CD14-positive monocyte (primary cell): ENCODE data around the gene FAM237A. TPM values are rescaled to one million over a fixed set of nuclear protein-coding genes. Genes with fewer than 3 reads are reported as not detected.

Source experiments
- DNase-seq, 3 donors: peaks; one replicate each; pipeline ENCODE4 v3.0.0-alpha.2; 2011 to 2022
- H2AFZ ChIP-seq: 2 replicates; pipeline ENCODE4 v1.6.0; 2012; ENCODE audit warnings: mild to moderate bottlenecking, low read depth, low read length, inconsistent platforms; ENCODE audit not compliant: insufficient read depth, poor library complexity, severe bottlenecking
- H3K27ac ChIP-seq, 2 donors: 1 replicate in 1 of 2; 2 replicates in 1 of 2; pipeline ENCODE4 v1.5.1; 2012 to 2013; ENCODE audit warnings: low read length in 2 of 2, control low read depth in 1 of 2, inconsistent platforms in 1 of 2, low read depth in 1 of 2, mild to moderate bottlenecking in 1 of 2
- H3K27me3 ChIP-seq, 2 donors: one replicate each; pipeline versions ENCODE4 v1.6.0 to v1.6.1; 2011 to 2013; ENCODE audit warnings: low read length in 2 of 2; ENCODE audit not compliant: control insufficient read depth in 2 of 2, insufficient read depth in 2 of 2
- H3K36me3 ChIP-seq, 2 donors: replicated peaks in 1 of 2; 1 replicate in 1 of 2; 2 replicates in 1 of 2; pipeline versions ENCODE4 v1.5.1 to v1.6.1; 2012 to 2013; ENCODE audit warnings: low read length in 2 of 2, control low read depth in 1 of 2, inconsistent platforms in 1 of 2, mild to moderate bottlenecking in 1 of 2; ENCODE audit not compliant: insufficient read depth in 2 of 2, control insufficient read depth in 1 of 2
- H3K4me1 ChIP-seq, 2 donors: 1 replicate in 1 of 2; 2 replicates in 1 of 2; pipeline versions ENCODE4 v1.5.1 to v1.6.1; 2012 to 2013; ENCODE audit warnings: low read length in 2 of 2, control low read depth in 1 of 2, inconsistent platforms in 1 of 2, mild to moderate bottlenecking in 1 of 2, moderate library complexity in 1 of 2; ENCODE audit not compliant: insufficient read depth in 2 of 2, control insufficient read depth in 1 of 2
- H3K4me2 ChIP-seq: replicated peaks from 2 replicates; pipeline ENCODE3; 2012; ENCODE audit warnings: low read length, moderate library complexity, mild to moderate bottlenecking; ENCODE audit not compliant: poor library complexity, severe bottlenecking; ENCODE audit errors: extremely low read depth
- H3K4me3 ChIP-seq, 3 experiments: fragments of 200-600 bp in 1 of 3; sonication (generic) in 1 of 3; replicated peaks in 1 of 3; 1 replicate in 2 of 3; 2 replicates in 1 of 3; pipeline ENCODE4 v1.5.1; 2011 to 2013; ENCODE audit warnings: low read length in 3 of 3, mild to moderate bottlenecking in 3 of 3, control low read depth in 2 of 3, low read depth in 2 of 3, inconsistent platforms in 1 of 3, moderate library complexity in 1 of 3
- H3K79me2 ChIP-seq: 2 replicates; pipeline ENCODE4 v1.6.0; 2012; ENCODE audit warnings: mild to moderate bottlenecking, control low read depth, inconsistent platforms, low read length, moderate library complexity; ENCODE audit not compliant: insufficient read depth
- H3K9ac ChIP-seq: 2 replicates; pipeline ENCODE4 v1.6.0; 2017; ENCODE audit warnings: low read length, mild to moderate bottlenecking; ENCODE audit not compliant: insufficient read depth, poor library complexity, severe bottlenecking
- H3K9me3 ChIP-seq, 2 donors: replicated peaks in 1 of 2; 1 replicate in 1 of 2; 2 replicates in 1 of 2; pipeline versions ENCODE4 v1.5.1 to v1.6.1; 2012 to 2013; ENCODE audit warnings: low read length in 2 of 2, control low read depth in 1 of 2; ENCODE audit not compliant: control insufficient read depth in 1 of 2, insufficient read depth in 1 of 2
- H4K20me1 ChIP-seq: 2 replicates; pipeline ENCODE4 v1.6.0; 2012; ENCODE audit warnings: mild to moderate bottlenecking, low read length, control low read depth, moderate library complexity; ENCODE audit not compliant: insufficient read depth
- H3K27ac Mint-ChIP-seq, 7 donors: one replicate each; pipeline ENCODE4 v1.8.0; 2020; ENCODE audit warnings: mild to moderate bottlenecking in 7 of 7, mixed read lengths in 7 of 7, moderate library complexity in 6 of 7, inconsistent platforms in 2 of 7
- H3K27me3 Mint-ChIP-seq, 3 donors: one replicate each; pipeline ENCODE4 v1.8.0; 2021 to 2022; ENCODE audit warnings: low read depth in 3 of 3, mild to moderate bottlenecking in 3 of 3, mixed read lengths in 3 of 3, moderate library complexity in 3 of 3, inconsistent platforms in 1 of 3
- H3K36me3 Mint-ChIP-seq, 2 donors: one replicate each; pipeline ENCODE4 v1.8.0; 2020; ENCODE audit warnings: mixed read lengths in 2 of 2, inconsistent platforms in 1 of 2, mild to moderate bottlenecking in 1 of 2
- H3K4me1 Mint-ChIP-seq: one replicate; pipeline ENCODE4 v1.8.0; 2020; ENCODE audit warnings: mild to moderate bottlenecking, mixed read lengths
- H3K4me3 Mint-ChIP-seq, 2 donors: one replicate each; pipeline ENCODE4 v1.8.0; 2020; ENCODE audit warnings: mild to moderate bottlenecking in 2 of 2, mixed read lengths in 2 of 2, moderate library complexity in 1 of 2
- H3K9me3 Mint-ChIP-seq, 7 donors: one replicate each; pipeline ENCODE4 v1.8.0; 2020 to 2022; ENCODE audit warnings: mixed read lengths in 7 of 7, mild to moderate bottlenecking in 6 of 7, moderate library complexity in 6 of 7, inconsistent platforms in 2 of 7
- WGBS: methylation state at CpG from one replicate; pipeline ENCODE4 v1.1.5; 2013; ENCODE audit warnings: missing lambda C conversion rate; ENCODE audit not compliant: insufficient coverage; 5-methylcytosine and 5-hydroxymethylcytosine counted together
- intact Hi-C, 2 donors: fragments of 100-400 bp; cut with micrococcal nuclease; formaldehyde crosslinking; loops; one replicate each; pipeline versions ENCODE4 v1.15.0 to v1.15.1; 2023
- polyA plus RNA-seq, 3 donors: library from polyadenylated mRNA; depleted of rRNA in 1 of 3; unstranded in 2 of 3; stranded (reverse) in 1 of 3; fragments of 300-500 nt in 2 of 3; fragments of >200 nt in 1 of 3; fragmentation: Illumina TruSeq in 2 of 3; gene quantifications; 1 replicate in 2 of 3; 2 replicates in 1 of 3; pipeline ENCODE4 v1.2.3, GENCODE V29; 2012 to 2021
- TF ChIP-seq, protein P1 (sequence below): fragments of 200-600 bp; IDR thresholded peaks from one replicate; pipeline ENCODE4 v1.8.0; 2022; ENCODE audit warnings: antibody characterized with exemption, mild to moderate bottlenecking

FAM237A gene
- polyA plus RNA-seq, 3 donors = not detected

DNA sequence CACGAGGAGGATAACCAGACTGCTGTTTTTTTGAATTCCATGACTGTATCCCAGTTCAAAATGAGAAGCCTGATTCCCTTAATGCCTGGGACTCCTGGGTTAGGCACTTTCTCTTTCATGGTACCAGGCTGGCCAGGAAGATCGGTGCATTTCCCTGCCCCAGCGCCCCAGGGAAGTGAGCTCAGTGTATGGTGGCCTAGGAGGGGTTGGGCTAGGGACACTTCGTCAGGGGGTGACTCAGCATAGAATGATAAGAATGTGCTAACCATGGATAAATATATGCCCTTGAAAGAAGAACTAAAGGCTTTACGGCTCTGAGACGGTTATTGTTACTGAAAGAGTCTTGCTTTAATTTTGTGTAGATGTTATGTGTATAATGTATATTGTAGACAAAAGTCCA, 27.5 kb upstream of the FAM237A start:
- H3K4me1 Mint-ChIP-seq = peaks cover 3% of the 10 kb centered on the region
- 86% methylated on average over 5 of the region's 6 CpGs for WGBS
- no peaks in the 10 kb centered on the region for H3K79me2 ChIP-seq
- H3K4me2 ChIP-seq = no peak overlapping the region
- H2AFZ ChIP-seq = no peak overlapping the region
- H3K27ac ChIP-seq = no peak overlapping the region
- TF ChIP-seq, protein P1, sequence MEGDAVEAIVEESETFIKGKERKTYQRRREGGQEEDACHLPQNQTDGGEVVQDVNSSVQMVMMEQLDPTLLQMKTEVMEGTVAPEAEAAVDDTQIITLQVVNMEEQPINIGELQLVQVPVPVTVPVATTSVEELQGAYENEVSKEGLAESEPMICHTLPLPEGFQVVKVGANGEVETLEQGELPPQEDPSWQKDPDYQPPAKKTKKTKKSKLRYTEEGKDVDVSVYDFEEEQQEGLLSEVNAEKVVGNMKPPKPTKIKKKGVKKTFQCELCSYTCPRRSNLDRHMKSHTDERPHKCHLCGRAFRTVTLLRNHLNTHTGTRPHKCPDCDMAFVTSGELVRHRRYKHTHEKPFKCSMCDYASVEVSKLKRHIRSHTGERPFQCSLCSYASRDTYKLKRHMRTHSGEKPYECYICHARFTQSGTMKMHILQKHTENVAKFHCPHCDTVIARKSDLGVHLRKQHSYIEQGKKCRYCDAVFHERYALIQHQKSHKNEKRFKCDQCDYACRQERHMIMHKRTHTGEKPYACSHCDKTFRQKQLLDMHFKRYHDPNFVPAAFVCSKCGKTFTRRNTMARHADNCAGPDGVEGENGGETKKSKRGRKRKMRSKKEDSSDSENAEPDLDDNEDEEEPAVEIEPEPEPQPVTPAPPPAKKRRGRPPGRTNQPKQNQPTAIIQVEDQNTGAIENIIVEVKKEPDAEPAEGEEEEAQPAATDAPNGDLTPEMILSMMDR = no peak
- H3K36me3 ChIP-seq = no peaks in the 10 kb centered on the region
- H3K4me3 ChIP-seq = no peak overlapping the region
- H3K27me3 Mint-ChIP-seq = peaks cover 1 to 4% (median 2%) of the 10 kb centered on the region in 3 donors
- peaks cover 0 to 4% of the 10 kb centered on the region in 2 donors for H3K4me1 ChIP-seq
- intact Hi-C loops = no loop called here
- no peaks in the 10 kb centered on the region for H3K27me3 ChIP-seq
- H3K9ac ChIP-seq = no peak overlapping the region
- no peaks in the 10 kb centered on the region for H3K36me3 Mint-ChIP-seq
- H3K27ac Mint-ChIP-seq = no peak overlapping the region
- H4K20me1 ChIP-seq = no peaks in the 10 kb centered on the region
- peaks cover 0 to 8% (median 0%) of the 10 kb centered on the region in 7 donors for H3K9me3 Mint-ChIP-seq
- no peak overlapping the region for H3K4me3 Mint-ChIP-seq
- no peak for DNase-seq
- no peaks in the 10 kb centered on the region for H3K9me3 ChIP-seq

DNA sequence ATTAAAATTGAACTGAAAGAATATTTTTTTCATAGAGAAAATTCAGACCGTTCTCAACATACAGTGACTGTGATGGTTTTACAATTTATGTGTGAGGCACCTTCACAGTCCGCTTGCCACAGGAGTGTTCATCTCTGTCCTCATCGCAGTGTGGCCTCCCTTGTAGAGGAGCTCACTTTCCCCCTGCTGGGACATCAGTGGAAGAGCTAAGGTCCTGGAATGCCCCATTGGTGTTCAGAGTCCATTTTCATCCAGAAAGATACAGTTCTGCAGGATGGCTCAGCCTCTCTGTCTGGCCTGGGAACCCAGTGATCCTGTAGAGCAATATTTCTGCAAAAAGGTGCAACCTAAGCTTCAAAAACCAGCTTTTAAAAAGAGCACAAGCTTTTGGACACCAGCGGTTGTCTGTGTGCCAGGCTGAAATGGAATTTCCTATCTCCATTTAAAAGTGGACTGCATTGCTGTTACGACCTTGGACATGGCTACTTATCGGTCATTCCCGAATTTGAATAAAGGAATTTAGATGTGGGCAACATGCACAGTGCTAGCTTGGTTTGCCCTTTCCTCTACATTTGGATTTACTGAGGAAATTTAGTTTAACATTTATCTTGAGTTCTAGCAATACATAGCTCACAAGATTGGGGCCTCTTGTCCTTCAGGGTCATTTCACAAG, 26.7 kb upstream of the FAM237A start:
- Histone ChIP-seq H4K20me1 (no peaks in the 10 kb centered on the region), H3K79me2 (no peaks in the 10 kb centered on the region), H3K27ac (no peak overlapping the region), H3K4me3 (no peak overlapping the region), H3K4me2 (no peak overlapping the region), H3K9me3 (no peaks in the 10 kb centered on the region), H2AFZ (no peak overlapping the region), H3K27me3 (no peaks in the 10 kb centered on the region), H3K36me3 (no peaks in the 10 kb centered on the region), H3K4me1 (no peaks in the 10 kb centered on the region), H3K9ac (no peak overlapping the region)
- H3K4me1 Mint-ChIP-seq = no peaks in the 10 kb centered on the region
- intact Hi-C loops = no loop called here
- no peak overlapping the region for H3K4me3 Mint-ChIP-seq
- no peak overlapping the region for H3K27ac Mint-ChIP-seq
- whole genome bisulfite sequencing = 89% methylated on average over 3 of the region's 7 CpGs
- H3K27me3 Mint-ChIP-seq = peaks cover 1 to 4% (median 2%) of the 10 kb centered on the region in 3 donors
- no peak for DNase-seq
- TF ChIP-seq, protein P1 = no peak
- no peaks in the 10 kb centered on the region for H3K36me3 Mint-ChIP-seq
- peaks cover 0 to 8% (median 0%) of the 10 kb centered on the region in 7 donors for H3K9me3 Mint-ChIP-seq
